Raji (cell line): ENCODE data around the gene PAMR1.

Experiments
- POLR2A ChIP-seq: IDR thresholded peaks from 2 replicates; pipeline ENCODE4 v1.6.1; 2011; ENCODE audit warnings: low read depth, low read length, control low read depth; ENCODE audit not compliant: insufficient read depth

PAMR1 gene

GRCh38 chr11:35486934-35487333 lies 38.5 kb downstream of the PAMR1 start:
- TF ChIP-seq POLR2A = no peak

DNA sequence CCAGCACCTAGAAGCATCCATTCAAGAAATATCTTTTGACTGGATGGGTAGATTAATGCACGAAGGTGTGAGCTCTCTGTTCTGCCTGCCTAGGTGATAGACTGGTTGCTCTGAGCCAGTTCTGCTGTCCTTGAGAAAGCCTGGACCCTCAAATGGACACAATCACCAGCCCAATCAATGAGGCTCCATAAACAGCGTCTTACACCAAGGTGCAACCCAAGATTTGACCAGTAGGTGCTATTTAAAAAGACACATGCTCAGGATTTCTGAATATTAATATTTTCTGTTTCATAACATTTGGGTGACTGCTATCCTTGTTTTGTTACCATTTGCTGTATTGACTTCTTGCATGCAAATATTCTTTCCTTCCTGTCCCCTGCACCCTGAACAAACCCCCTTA lies 39.0 kb downstream of the PAMR1 start:
- no peak for TF ChIP-seq POLR2A

GRCh38 chr11:35485656-35486322 lies 39.6 kb downstream of the PAMR1 start:
- TF ChIP-seq POLR2A = no peak

DNA sequence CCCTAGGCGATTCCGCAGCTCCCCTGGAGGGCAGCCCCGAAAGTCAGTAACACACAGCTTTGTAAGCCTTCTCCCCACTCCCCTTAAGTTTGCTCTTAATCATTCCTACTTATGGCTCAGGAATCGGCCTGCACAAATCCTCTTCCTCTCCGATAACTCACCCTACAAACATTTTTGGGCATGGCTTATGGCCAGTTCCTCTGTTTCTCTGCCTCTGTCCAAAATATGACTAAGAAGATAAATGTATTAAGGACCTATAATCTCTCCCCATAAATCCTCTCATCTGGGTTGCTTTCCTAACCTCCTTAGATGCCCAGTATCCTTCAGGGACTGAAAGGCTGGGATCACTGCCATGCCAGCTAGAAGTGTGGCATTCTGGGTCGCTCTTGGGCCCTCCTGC lies 41.0 kb downstream of the PAMR1 start:
- TF ChIP-seq POLR2A = no peak

DNA sequence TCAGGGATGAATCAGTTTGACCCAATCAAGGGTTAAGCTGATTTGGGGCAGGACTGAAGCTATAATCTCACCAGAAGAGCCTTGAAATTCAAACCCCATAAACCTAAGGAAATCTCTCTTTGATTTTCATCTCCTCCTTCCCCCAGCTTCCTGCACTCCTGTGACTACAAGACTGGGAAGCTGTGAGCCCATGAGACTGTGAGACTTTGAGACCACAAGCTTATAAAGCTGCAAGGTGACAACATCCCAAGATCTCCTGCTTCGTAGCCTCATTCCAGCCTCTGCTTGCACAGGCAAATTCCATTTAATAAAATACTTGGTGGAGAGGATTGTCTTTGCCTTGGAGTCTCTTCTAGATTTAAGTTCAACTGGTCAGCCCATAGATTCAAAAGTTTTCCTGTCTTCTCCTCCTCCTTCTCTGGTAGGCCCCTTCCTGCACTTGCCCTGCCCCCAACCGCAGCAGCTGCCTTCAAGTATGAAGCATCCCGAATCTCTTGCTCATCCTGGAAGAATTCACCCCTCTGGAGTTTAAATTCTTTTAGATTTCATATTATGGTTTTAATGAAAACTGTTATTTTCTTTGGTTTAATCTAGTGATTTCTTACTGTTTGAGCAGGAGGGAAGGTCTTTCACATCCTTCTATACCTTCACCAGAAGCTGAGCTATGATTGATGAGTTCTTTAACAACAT lies 42.1 kb downstream of the PAMR1 start:
- TF ChIP-seq POLR2A = no peak

GRCh38 chr11:35479731-35480130 lies 45.7 kb downstream of the PAMR1 start:
- no peak for TF ChIP-seq POLR2A

- no peak for TF ChIP-seq POLR2A
Observed at GRCh38 chr11:35478471-35479091, 46.8 kb downstream of the PAMR1 start.

GRCh38 chr11:35477901-35478300 lies 47.5 kb downstream of the PAMR1 start:
- no peak for TF ChIP-seq POLR2A

DNA sequence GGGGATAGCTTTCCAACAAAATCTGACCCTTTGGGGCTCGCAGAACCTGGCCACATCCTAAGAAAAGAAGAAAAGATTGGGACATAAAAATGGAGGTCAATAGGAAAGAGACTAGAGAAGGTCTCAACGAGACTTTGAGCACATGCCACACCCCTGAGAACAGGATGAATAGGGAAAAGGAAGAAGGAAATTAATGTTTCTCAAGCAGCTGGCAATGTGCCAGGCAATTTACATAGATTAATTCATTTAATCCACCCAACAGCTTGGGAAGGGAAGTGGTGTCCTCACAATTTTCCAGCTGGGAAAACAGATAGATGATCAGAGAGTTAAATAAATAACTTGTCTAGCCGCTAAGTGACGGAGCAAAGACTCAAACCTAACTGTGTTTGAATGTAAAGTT lies 50.7 kb downstream of the PAMR1 start:
- no peak for TF ChIP-seq POLR2A

DNA sequence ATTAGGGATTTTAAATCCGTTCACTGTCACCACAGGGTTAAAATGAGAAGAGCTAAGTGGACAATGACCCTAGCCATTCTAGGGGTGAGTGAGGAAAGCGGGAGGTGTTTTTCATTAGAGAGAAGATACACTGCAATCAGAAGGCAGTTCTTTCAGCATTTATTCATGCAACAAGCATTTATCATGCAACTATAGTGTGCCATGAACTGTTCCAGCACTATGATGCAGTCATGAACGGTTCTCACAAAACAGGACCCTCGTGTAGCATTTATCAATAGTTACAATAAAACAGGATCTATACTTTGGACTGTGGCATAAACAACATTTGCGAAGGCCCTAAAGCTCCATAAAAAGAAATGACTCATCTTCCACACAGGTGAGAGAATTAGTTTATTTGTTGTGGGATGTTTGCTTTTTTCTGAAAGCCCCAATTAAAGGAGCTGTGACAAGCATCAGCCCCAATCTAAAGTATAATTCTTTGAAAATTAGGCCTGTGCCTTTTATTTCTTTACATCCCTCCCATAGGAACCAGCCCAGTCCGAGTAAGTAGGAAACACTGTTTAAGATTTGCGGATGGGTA lies 51.5 kb downstream of the PAMR1 start:
- no peak for TF ChIP-seq POLR2A

GRCh38 chr11:35470616-35471015 lies 54.8 kb downstream of the PAMR1 start:
- no peak for TF ChIP-seq POLR2A

DNA sequence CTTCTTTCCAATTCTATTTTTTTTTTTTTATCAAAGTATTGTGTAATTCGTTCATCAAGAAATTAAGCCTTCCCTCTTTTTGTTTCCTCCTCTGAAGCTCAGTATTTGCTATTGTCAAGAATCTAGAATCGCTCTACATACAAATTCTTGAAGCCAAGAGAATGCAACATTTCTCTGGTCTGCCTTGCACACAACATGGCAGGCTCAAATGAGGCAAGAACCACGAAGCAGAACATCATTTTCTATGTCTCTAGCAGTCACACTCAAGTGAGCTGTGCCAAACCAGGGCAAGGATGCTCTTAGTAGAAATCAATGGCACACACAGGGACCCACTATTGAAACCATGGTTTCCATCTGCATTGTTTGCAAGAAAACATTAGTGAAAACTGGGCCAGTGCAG lies 59.4 kb downstream of the PAMR1 start:
- TF ChIP-seq POLR2A = no peak

GRCh38 chr11:35464308-35464707 lies 61.1 kb downstream of the PAMR1 start:
- TF ChIP-seq POLR2A = no peak

DNA sequence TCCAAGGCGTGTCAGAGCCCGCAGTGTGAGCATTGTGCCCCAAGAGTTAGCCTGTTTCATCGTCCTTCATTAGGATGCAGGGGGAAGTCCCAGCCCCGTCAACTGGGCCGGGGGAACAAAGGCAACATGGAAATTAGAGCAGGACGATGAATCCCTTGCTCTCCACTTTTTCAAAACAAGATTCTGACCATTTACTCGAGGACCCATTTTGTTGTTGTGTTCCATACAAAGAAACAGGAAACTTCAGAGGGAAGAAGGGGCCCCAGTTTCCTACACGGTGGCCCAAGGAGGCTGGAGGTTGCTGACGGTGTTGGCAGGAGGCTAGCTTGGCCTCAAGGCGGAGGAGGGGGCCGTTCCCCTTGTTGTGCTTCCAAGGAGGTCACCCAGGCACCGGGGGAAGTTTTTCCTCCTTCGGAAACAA lies 62.1 kb downstream of the PAMR1 start:
- TF ChIP-seq POLR2A = no peak

- no peak for TF ChIP-seq POLR2A
Observed at GRCh38 chr11:35461917-35462538, 63.4 kb downstream of the PAMR1 start.
